Measurements from ENCODE around the gene RRH.
A peak's percentile ranks its signal among the peaks of the same experiment; 100 is the strongest.
"Not testable (repeated sequence)": the region's sequence is repeated elsewhere in the genome, so short reads cannot be mapped to it uniquely, and the experiment has no call there.

The RRH gene

GRCh38 chr4:109827672-109828071, at the start of gene RRH:
TSS of gene RRH (plus strand) at chr4:109827972. CDS start at chr4:109828028, 56 bp downstream.
- DNase-seq (ENCODE audit: extremely low read depth in 1 of 2, low read depth in 1 of 2), result no peak

- not testable (repeated sequence) for DNase-seq (ENCODE audit: extremely low read depth in 1 of 2, low read depth in 1 of 2)
These were observed 45.7 kb upstream of the RRH start for GRCh38 chr4:109782092-109782491.

- DNase-seq (ENCODE audit: extremely low read depth in 1 of 2, low read depth in 1 of 2), result no peak
These were observed 40.9 kb upstream of the RRH start for GRCh38 chr4:109786846-109787245.

- no peak for DNase-seq (ENCODE audit: extremely low read depth in 1 of 2, low read depth in 1 of 2)
These were observed 40.0 kb upstream of the RRH start for GRCh38 chr4:109787807-109788206.

GRCh38 chr4:109795059-109795458, 32.7 kb upstream of the RRH start:
- DNase-seq (ENCODE audit: extremely low read depth in 1 of 2, low read depth in 1 of 2), result no peak

- no peak for DNase-seq (ENCODE audit: extremely low read depth in 1 of 2, low read depth in 1 of 2)
These were observed 28.9 kb upstream of the RRH start for GRCh38 chr4:109798866-109799265.

- DNase-seq (ENCODE audit: extremely low read depth in 1 of 2, low read depth in 1 of 2), result no peak
These were observed 26.5 kb upstream of the RRH start for GRCh38 chr4:109801099-109801789.

GRCh38 chr4:109801895-109802319, 25.9 kb upstream of the RRH start, which contains the start of gene CFI:
TSS of gene CFI (minus strand) at chr4:109801999. CDS start at chr4:109801971, 28 bp downstream.
- no peak for DNase-seq (ENCODE audit: extremely low read depth in 1 of 2, low read depth in 1 of 2)

GRCh38 chr4:109803924-109804571, 23.7 kb upstream of the RRH start:
- no peak for DNase-seq (ENCODE audit: extremely low read depth in 1 of 2, low read depth in 1 of 2)

- no peak for DNase-seq (ENCODE audit: extremely low read depth in 1 of 2, low read depth in 1 of 2)
These were observed 18.1 kb upstream of the RRH start for GRCh38 chr4:109809655-109810054.

GRCh38 chr4:109810552-109811387, 17.0 kb upstream of the RRH start:
- DNase-seq (ENCODE audit: extremely low read depth in 1 of 2, low read depth in 1 of 2), result no peak

- no peak for DNase-seq (ENCODE audit: extremely low read depth in 1 of 2, low read depth in 1 of 2)
These were observed 16.1 kb upstream of the RRH start for GRCh38 chr4:109811707-109812106.

- DNase-seq (ENCODE audit: extremely low read depth in 1 of 2, low read depth in 1 of 2), result peak; percentile 74 to 88
These were observed 12.4 kb upstream of the RRH start, which contains the start of gene GAR1 for GRCh38 chr4:109815151-109816081. TSS of gene GAR1 (plus strand) at chr4:109815762. CDS start at chr4:109816165, 403 bp downstream.

- DNase-seq (ENCODE audit: extremely low read depth in 1 of 2, low read depth in 1 of 2), result peak in 1 of 2 donors; percentile 12
These were observed 11.7 kb upstream of the RRH start for GRCh38 chr4:109816082-109816442.

GRCh38 chr4:109816894-109817293, 10.9 kb upstream of the RRH start:
- no peak for DNase-seq (ENCODE audit: extremely low read depth in 1 of 2, low read depth in 1 of 2)

- DNase-seq (ENCODE audit: extremely low read depth in 1 of 2, low read depth in 1 of 2), result no peak
These were observed 9.5 kb upstream of the RRH start for GRCh38 chr4:109818268-109818667.

- no peak for DNase-seq (ENCODE audit: extremely low read depth in 1 of 2, low read depth in 1 of 2)
These were observed 7.2 kb upstream of the RRH start for GRCh38 chr4:109820563-109820962.

GRCh38 chr4:109821185-109821584, 6.6 kb upstream of the RRH start:
- DNase-seq (ENCODE audit: extremely low read depth in 1 of 2, low read depth in 1 of 2), result no peak

GRCh38 chr4:109826719-109827118, 1.1 kb upstream of the RRH start:
- no peak for DNase-seq (ENCODE audit: extremely low read depth in 1 of 2, low read depth in 1 of 2)

- no peak for DNase-seq (ENCODE audit: extremely low read depth in 1 of 2, low read depth in 1 of 2)
These were observed 6.0 kb downstream of the RRH start for GRCh38 chr4:109833756-109834155.
